Liver (tissue), 2 donors: ENCODE data around the gene KCNK3.

Source experiments
- CTCF ChIP-seq: fragments of 150-350 bp; IDR thresholded peaks from 2 replicates; pipeline ENCODE4 v1.5.1; 2017; ENCODE audit warnings: improper control_type of control experiment, low read depth, low read length; ENCODE audit not compliant: missing input control
- FOXA1 ChIP-seq: IDR thresholded peaks from 2 replicates; pipeline ENCODE4 v1.6.1; 2016; ENCODE audit warnings: antibody characterized with exemption
- donor health status: healthy.

- TF ChIP-seq FOXA1 (no peak), CTCF (no peak)
These were observed 54.4 kb downstream of the KCNK3 start for GRCh38 chr2:26746934-26747333.
